ENCODE measurements around the gene PAX7. TPM values are rescaled to one million over a fixed set of nuclear protein-coding genes. Genes with fewer than 3 reads are reported as not detected.

PAX7 gene
- total RNA-seq, 1 donor from 2014 or later = not detected

DNA sequence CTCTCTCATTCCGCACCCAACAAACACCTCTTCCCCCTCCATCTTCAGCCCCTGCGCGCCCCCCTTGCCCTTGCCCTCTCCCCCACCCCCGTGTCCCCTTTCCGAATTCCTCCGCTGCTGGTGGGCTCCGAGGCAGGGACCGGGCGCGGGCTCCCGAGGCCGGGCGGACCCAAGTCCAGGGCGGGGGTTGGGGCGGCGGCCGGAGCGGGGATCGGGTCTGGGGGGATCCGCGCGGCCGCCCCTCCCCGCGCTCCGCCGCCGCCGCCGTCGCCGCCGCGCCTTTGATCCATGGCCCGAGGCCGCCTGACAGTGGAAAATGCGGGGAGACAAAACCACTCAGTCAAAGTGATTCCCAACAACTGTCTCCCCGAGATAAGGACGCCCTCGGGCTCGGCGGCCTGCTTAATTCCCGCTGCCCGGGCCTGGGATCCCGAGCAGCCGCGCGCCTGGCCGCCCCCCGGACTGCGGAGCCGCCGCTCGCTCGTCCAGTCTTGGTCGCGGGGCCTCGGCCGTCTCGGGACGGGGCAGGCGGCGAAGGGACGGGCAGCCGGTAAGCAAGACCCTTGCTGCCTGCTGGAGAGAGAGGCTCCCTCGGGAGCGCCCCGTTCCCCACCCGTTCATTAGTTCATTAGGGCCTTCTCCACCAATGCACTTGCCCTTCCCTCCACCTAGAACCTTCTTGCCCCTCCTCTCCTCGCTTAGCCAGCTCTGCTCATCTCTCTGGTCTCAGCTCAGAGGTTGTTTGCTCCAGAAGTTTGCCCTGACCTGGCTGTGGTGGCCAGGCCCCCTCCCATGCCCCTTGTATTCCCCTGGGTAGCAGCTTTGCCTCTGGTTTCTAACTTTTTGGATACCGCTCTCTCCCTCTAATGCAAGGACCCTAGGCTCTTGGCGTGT, 86.4 kb downstream of the PAX7 start:
- DNase-seq (no peak), ATAC-seq (ENCODE audit: low read depth) (no peak)
- ChIA-PET POLR2A (no interaction called here), CTCF (no interaction called here)
- Mint-ChIP-seq H3K4me1 (peaks cover 10% of the 10 kb centered on the region), H3K27me3 (peaks cover 67% of the 10 kb centered on the region), H3K4me3 (peak overlapping the region; percentile 57), H3K27ac (no peak overlapping the region), H3K36me3 (ENCODE audit: low read depth) (no peaks in the 10 kb centered on the region), H3K9me3 (no peaks in the 10 kb centered on the region)
- TF ChIP-seq, protein P1, sequence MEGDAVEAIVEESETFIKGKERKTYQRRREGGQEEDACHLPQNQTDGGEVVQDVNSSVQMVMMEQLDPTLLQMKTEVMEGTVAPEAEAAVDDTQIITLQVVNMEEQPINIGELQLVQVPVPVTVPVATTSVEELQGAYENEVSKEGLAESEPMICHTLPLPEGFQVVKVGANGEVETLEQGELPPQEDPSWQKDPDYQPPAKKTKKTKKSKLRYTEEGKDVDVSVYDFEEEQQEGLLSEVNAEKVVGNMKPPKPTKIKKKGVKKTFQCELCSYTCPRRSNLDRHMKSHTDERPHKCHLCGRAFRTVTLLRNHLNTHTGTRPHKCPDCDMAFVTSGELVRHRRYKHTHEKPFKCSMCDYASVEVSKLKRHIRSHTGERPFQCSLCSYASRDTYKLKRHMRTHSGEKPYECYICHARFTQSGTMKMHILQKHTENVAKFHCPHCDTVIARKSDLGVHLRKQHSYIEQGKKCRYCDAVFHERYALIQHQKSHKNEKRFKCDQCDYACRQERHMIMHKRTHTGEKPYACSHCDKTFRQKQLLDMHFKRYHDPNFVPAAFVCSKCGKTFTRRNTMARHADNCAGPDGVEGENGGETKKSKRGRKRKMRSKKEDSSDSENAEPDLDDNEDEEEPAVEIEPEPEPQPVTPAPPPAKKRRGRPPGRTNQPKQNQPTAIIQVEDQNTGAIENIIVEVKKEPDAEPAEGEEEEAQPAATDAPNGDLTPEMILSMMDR (IDR thresholded peaks at IDR 0.05) = no peak
- intact Hi-C loops (cut with micrococcal nuclease) = no loop called here

DNA sequence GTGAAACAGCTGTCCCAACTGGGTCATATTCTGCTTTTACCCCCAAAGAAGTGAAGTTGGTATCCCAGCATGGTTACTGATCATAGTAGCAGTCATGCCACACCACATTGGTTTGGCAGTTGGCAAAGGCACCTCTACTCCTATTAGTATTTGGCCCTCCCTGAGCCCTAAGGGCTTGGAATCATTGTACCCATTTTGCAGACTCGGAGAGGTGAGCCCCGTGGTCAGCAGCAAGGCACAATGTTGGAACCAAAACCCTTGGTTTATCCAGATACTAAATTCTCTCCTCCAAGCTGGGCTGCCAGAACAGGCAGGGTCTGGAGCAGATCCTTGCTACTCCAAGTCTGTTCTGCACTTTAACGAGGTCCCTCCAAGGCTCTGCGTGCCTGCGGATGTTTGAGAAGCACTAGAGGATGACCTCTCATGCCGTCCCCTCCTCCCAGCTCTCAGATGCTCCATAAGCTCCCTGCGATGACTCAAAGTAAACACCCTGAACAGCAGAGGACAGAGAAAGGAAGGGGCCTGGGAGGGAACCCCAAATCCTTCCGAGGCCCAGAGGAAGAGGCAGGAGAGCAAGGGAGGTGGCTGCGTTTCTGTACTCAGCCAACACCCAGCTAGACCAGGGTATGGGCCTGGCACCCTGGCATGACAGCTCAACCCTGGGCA, 89.3 kb downstream of the PAX7 start:
- ChIA-PET POLR2A (no interaction called here), CTCF (no interaction called here)
- Mint-ChIP-seq H3K36me3 (ENCODE audit: low read depth) (no peaks in the 10 kb centered on the region), H3K27ac (no peak overlapping the region), H3K4me1 (peaks cover 10% of the 10 kb centered on the region), H3K4me3 (no peak overlapping the region), H3K9me3 (no peaks in the 10 kb centered on the region), H3K27me3 (peaks cover 66% of the 10 kb centered on the region)
- intact Hi-C loops (cut with micrococcal nuclease) = no loop called here
- TF ChIP-seq, protein P1 (IDR thresholded peaks at IDR 0.05) = no peak
- ATAC-seq (ENCODE audit: low read depth) = no peak
- DNase-seq = no peak

DNA sequence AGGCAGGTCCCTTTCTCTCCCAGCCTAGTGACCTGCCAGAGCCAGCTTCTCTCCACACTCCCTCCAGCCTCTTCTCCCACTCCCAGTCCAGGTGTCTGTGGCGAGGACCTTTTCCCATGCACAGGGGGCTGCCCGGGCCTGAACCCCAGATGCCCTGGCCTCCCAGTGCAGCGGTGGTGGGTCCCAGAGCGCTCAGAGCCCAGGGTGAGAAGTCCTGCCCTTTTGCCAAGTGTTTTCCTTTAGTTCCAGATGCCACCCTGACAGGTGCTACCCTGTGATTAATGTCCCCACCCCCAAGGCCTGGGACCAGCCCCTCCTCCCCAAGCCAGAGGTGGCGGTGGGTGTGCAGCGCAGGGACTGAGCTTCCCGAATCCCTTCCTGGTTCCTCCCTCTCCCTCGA, 90.4 kb downstream of the PAX7 start:
- intact Hi-C loops (cut with micrococcal nuclease) = no loop called here
- ChIA-PET POLR2A (no interaction called here), CTCF (no interaction called here)
- DNase-seq (no peak), ATAC-seq (ENCODE audit: low read depth) (no peak)
- Mint-ChIP-seq H3K27me3 (peaks cover 62% of the 10 kb centered on the region), H3K4me1 (peaks cover 10% of the 10 kb centered on the region), H3K4me3 (no peak overlapping the region), H3K9me3 (no peaks in the 10 kb centered on the region), H3K36me3 (ENCODE audit: low read depth) (no peaks in the 10 kb centered on the region), H3K27ac (no peak overlapping the region)
- TF ChIP-seq, protein P1 (IDR thresholded peaks at IDR 0.05) = no peak

DNA sequence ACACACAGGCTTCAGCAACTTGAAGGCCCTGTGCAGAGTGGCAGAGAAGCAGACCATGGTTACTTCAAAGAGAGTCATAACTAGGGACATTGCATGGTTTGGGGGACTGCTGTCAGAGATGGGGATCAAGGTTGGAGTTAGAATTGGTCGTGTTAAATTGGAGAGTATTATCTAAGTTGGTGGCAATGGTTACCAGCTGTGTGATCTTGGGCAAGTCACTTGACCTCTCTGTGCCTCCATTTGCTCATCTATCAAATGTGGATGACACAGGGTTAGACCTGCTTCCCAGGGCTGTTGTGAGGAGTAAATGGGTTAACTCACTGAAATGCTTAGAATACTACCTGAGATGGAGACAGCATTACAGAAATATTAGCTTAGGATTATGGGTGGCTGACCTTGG, 91.1 kb downstream of the PAX7 start:
- no peaks in the 10 kb centered on the region for H3K9me3 Mint-ChIP-seq
- POLR2A ChIA-PET = no interaction called here
- intact Hi-C loops (cut with micrococcal nuclease) = no loop called here
- ATAC-seq (ENCODE audit: low read depth) (no peak), DNase-seq (no peak)
- no peak overlapping the region for H3K27ac Mint-ChIP-seq
- TF ChIP-seq, protein P1 (IDR thresholded peaks at IDR 0.05) = no peak
- H3K4me3 Mint-ChIP-seq = no peak overlapping the region
- H3K36me3 Mint-ChIP-seq (ENCODE audit: low read depth) = no peaks in the 10 kb centered on the region
- peaks cover 4% of the 10 kb centered on the region for H3K4me1 Mint-ChIP-seq
- peaks cover 59% of the 10 kb centered on the region for H3K27me3 Mint-ChIP-seq
- CTCF ChIA-PET = no interaction called here

DNA sequence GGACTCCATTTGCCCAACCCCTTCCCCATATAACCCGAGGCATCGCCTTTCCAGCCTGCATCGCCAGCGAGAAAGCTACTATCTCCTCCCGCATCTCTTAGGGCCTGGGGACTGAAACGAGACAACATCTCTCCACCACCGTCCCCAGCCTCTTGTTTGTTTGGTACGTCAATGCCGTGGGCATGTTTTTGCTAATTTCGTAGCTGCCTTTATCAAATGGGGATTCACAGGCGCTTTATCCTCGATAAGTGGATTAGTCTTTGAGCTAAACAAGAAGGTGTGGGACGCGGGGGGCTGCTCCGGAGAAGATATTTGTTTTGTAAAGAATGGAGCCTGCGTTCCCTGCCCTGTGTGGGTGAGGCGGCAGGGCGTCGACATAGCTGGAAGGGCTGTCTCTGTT, 91.6 kb downstream of the PAX7 start:
- TF ChIP-seq, protein P1 (IDR thresholded peaks at IDR 0.05) = no peak
- H3K27me3 Mint-ChIP-seq = peaks cover 59% of the 10 kb centered on the region
- H3K4me1 Mint-ChIP-seq = peaks cover 4% of the 10 kb centered on the region
- H3K4me3 Mint-ChIP-seq = no peak overlapping the region
- no peak overlapping the region for H3K27ac Mint-ChIP-seq
- no peaks in the 10 kb centered on the region for H3K36me3 Mint-ChIP-seq (ENCODE audit: low read depth)
- CTCF ChIA-PET = no interaction called here
- intact Hi-C loops (cut with micrococcal nuclease) = no loop called here
- ATAC-seq (ENCODE audit: low read depth) (no peak), DNase-seq (no peak)
- POLR2A ChIA-PET = no interaction called here
- no peaks in the 10 kb centered on the region for H3K9me3 Mint-ChIP-seq
